GM20000 (cell line): ENCODE data around the gene MBOAT7.

Experiments
- DNase-seq: peaks from one replicate; pipeline ENCODE4 v3.0.0; 2012; ENCODE audit warnings: low spot score
- CTCF ChIP-seq: IDR thresholded peaks from 2 replicates; pipeline ENCODE4 v1.5.1; 2012; ENCODE audit warnings: mild to moderate bottlenecking, control low read depth; ENCODE audit errors: extremely low read depth, missing control alignments

The MBOAT7 gene

GRCh38 chr19:54125713-54126112 is 63.7 kb downstream of the MBOAT7 start:
- TF ChIP-seq CTCF, result no peak
- DNase-seq, result no peak

- no peak for TF ChIP-seq CTCF
- no peak for DNase-seq
These were observed 65.0 kb downstream of the MBOAT7 start for GRCh38 chr19:54124393-54124792.

DNA sequence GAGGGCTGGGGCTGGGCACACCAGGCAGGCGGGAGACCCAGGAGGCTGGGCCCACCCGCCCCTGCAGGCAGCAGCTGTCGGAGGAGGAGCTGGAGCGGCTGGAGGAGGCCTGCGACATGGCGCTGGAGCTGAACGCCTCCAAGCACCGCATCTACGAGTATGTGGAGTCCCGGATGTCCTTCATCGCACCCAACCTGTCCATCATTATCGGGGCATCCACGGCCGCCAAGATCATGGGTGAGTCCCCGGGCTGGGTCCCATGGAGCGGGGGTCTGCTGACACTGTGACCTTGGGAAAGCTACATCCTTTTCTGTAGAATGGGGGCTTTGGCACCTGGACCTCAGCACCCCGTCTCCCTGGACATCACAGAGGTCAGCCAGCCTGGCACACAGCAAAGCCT is 65.7 kb downstream of the MBOAT7 start:
- DNase-seq, result no peak
- TF ChIP-seq CTCF, result no peak
